HCT116 (cell line): ENCODE data around the gene GHDC. TPM values are rescaled to one million over a fixed set of nuclear protein-coding genes. Genes with fewer than 3 reads are reported as not detected.

Experiments used
- ATAC-seq: fragments of 200-7000 bp; cut with Tn5 transposase; 2 replicates; pipeline ENCODE4 v1.9.1; 2020; ENCODE audit warnings: mild to moderate bottlenecking, moderate library complexity
- BruUV-seq: library from RNA; stranded (reverse); fragments of 400-500 nt; replicated peaks from 2 replicates; lab custom pipeline; 2021; lab: Mats Ljungman, UMichigan
- CTCF ChIA-PET: fragments of 300-600 bp; sonication (Branson Sonifier 250); formaldehyde crosslinking; loops from one replicate; lab custom pipeline; 2021; ENCODE audit warnings: antibody characterized with exemption; lab: Charles Lee
- POLR2A ChIA-PET: fragments of 300-600, 350-600 bp; sonication (Branson Sonifier 250); formaldehyde crosslinking; loops from one replicate; lab custom pipeline; 2021; ENCODE audit warnings: antibody characterized with exemption; lab: Charles Lee
- RAD21 ChIA-PET, 2 experiments: fragments of 300-600 bp; sonication (Branson Sonifier 250); formaldehyde crosslinking; loops; one replicate each; lab custom pipeline; 2023; ENCODE audit warnings: low total read pairs in 2 of 2; ENCODE audit not compliant: uncharacterized antibody in 2 of 2, unreplicated experiment in 2 of 2, low non-redundant PET in 1 of 2; lab: Charles Lee
- DNase-seq: peaks from one replicate; pipeline ENCODE4 v3.0.0-alpha.2; 2010; ENCODE audit warnings: low read depth, low spot score
- H2AFZ ChIP-seq: fragments of 200-600 bp; shearing (Covaris generic), sonication (generic); 2 replicates; pipeline ENCODE4 v1.6.1; 2017; ENCODE audit warnings: low read depth, mixed run types, mixed read lengths, antibody characterized with exemption, low read length; ENCODE audit not compliant: poor library complexity, severe bottlenecking
- H3K27ac ChIP-seq: 2 replicates; pipeline ENCODE4 v1.5.1; 2012; ENCODE audit warnings: low read depth, low read length
- H3K27me3 ChIP-seq: fragments of 200-600 bp; sonication (generic); 2 replicates; pipeline ENCODE4 v1.6.1; 2016; ENCODE audit warnings: mixed run types, low read length, mixed read lengths; ENCODE audit not compliant: insufficient read depth
- H3K36me3 ChIP-seq, 2 experiments: fragments of 200-500 bp in 1 of 2; fragments of 200-600 bp in 1 of 2; sonication (Bioruptor generic) in 1 of 2; sonication (generic) in 1 of 2; 2 replicates each; pipeline versions ENCODE4 v1.5.1 to v1.6.1; 2014 to 2016; ENCODE audit warnings: low read length in 2 of 2, inconsistent platforms in 1 of 2, mixed read lengths in 1 of 2, mixed run types in 1 of 2; ENCODE audit not compliant: insufficient read depth in 2 of 2, control insufficient read depth in 1 of 2
- H3K4me1 ChIP-seq, 2 experiments: fragments of 200-600 bp in 1 of 2; sonication (generic) in 1 of 2; 2 replicates each; pipeline versions ENCODE4 v1.5.1 to v1.6.1; 2012 to 2017; ENCODE audit warnings: low read length in 2 of 2, inconsistent platforms in 1 of 2, mild to moderate bottlenecking in 1 of 2, mixed read lengths in 1 of 2, mixed run types in 1 of 2, moderate library complexity in 1 of 2; ENCODE audit not compliant: insufficient read depth in 2 of 2, control insufficient read depth in 1 of 2
- H3K4me2 ChIP-seq: fragments of 200-600 bp; sonication (generic); 2 replicates; pipeline ENCODE4 v1.6.1; 2017; ENCODE audit warnings: mixed run types, low read length, mixed read lengths
- H3K4me3 ChIP-seq, 2 experiments: fragments of 200-600 bp in 1 of 2; sonication (generic) in 1 of 2; replicated peaks in 1 of 2; 2 replicates each; pipeline ENCODE4 v1.5.1; 2011 to 2016; ENCODE audit warnings: low read length in 2 of 2, control low read depth in 1 of 2, low read depth in 1 of 2, mild to moderate bottlenecking in 1 of 2, mixed read lengths in 1 of 2, mixed run types in 1 of 2
- H3K79me2 ChIP-seq: fragments of 200-600 bp; sonication (generic); 2 replicates; pipeline ENCODE4 v1.6.1; 2017; ENCODE audit warnings: mild to moderate bottlenecking, mixed run types, low read length, moderate library complexity, mixed read lengths; ENCODE audit not compliant: insufficient read depth
- H3K9ac ChIP-seq: fragments of 200-600 bp; sonication (generic); 2 replicates; pipeline ENCODE4 v1.6.1; 2016; ENCODE audit warnings: low read length, mixed read lengths
- H3K9me2 ChIP-seq: fragments of 200-600 bp; sonication (generic), shearing (Covaris generic); 2 replicates; pipeline ENCODE4 v1.6.1; 2017; ENCODE audit warnings: mixed run types, mild to moderate bottlenecking, moderate library complexity; ENCODE audit not compliant: insufficient read depth
- H3K9me3 ChIP-seq, 2 experiments: fragments of 200-500 bp in 1 of 2; fragments of 200-600 bp in 1 of 2; sonication (Bioruptor generic) in 1 of 2; sonication (generic) in 1 of 2; 2 replicates each; pipeline ENCODE4 v1.6.1; 2014 to 2017; ENCODE audit warnings: low read length in 2 of 2, mixed read lengths in 2 of 2, inconsistent platforms in 1 of 2, low read depth in 1 of 2, mild to moderate bottlenecking in 1 of 2, mixed run types in 1 of 2, moderate library complexity in 1 of 2; ENCODE audit not compliant: control insufficient read depth in 1 of 2, insufficient read depth in 1 of 2
- H4K20me1 ChIP-seq: fragments of 200-600 bp; sonication (generic), shearing (Covaris generic); 2 replicates; pipeline ENCODE4 v1.6.1; 2017; ENCODE audit warnings: mixed run types, mild to moderate bottlenecking, moderate library complexity; ENCODE audit not compliant: insufficient read depth
- CBX3 ChIP-seq: IDR thresholded peaks from 2 replicates; pipeline ENCODE4 v1.6.1; 2012; ENCODE audit warnings: low read depth
- CEBPB ChIP-seq: IDR thresholded peaks from 2 replicates; pipeline ENCODE4 v1.6.1; 2012; ENCODE audit warnings: low read depth
- CTCF ChIP-seq, 3 experiments: fragments of 200-600 bp in 1 of 3; sonication (generic) in 1 of 3; IDR thresholded peaks in 2 of 3; conservative IDR thresholded peaks in 1 of 3; 2 replicates each; pipeline ENCODE4 v1.5.1; 2012 to 2017; ENCODE audit warnings: low read depth in 2 of 3, low read length in 2 of 3, antibody characterized with exemption in 1 of 3, borderline replicate concordance in 1 of 3, control low read depth in 1 of 3, mild to moderate bottlenecking in 1 of 3, mixed read lengths in 1 of 3, mixed run types in 1 of 3, moderate library complexity in 1 of 3; ENCODE audit not compliant: insufficient read depth in 1 of 3
- EGR1 ChIP-seq: IDR thresholded peaks from 2 replicates; pipeline ENCODE4 v1.6.1; 2012; ENCODE audit warnings: low read depth
- EZH2 ChIP-seq: fragments of 200-600 bp; sonication (generic); IDR thresholded peaks from 2 replicates; pipeline ENCODE4 v1.6.1; 2017; ENCODE audit warnings: antibody characterized with exemption, mixed run types
- FOSL1 ChIP-seq: IDR thresholded peaks from 2 replicates; pipeline ENCODE4 v1.6.1; 2012; ENCODE audit warnings: low read depth
- JUND ChIP-seq: IDR thresholded peaks from 2 replicates; pipeline ENCODE4 v1.6.1; 2012
- POLR2A ChIP-seq: IDR thresholded peaks from 2 replicates; pipeline ENCODE4 v1.7.0; 2011; ENCODE audit warnings: borderline replicate concordance; ENCODE audit not compliant: insufficient read depth, insufficient read length; ENCODE audit errors: extremely low read depth
- POLR2AphosphoS5 ChIP-seq: IDR thresholded peaks from 2 replicates; pipeline ENCODE4 v1.6.1; 2011; ENCODE audit warnings: mild to moderate bottlenecking, low read depth, low read length, moderate library complexity
- REST ChIP-seq: IDR thresholded peaks from 2 replicates; pipeline ENCODE4 v1.6.1; 2012; ENCODE audit warnings: low read depth
- SIN3A ChIP-seq: IDR thresholded peaks from 2 replicates; pipeline ENCODE4 v1.6.1; 2012; ENCODE audit warnings: low read depth
- SP1 ChIP-seq: IDR thresholded peaks from 2 replicates; pipeline ENCODE4 v1.6.1; 2012; ENCODE audit warnings: low read depth
- TCF7L2 ChIP-seq: IDR thresholded peaks from 2 replicates; pipeline ENCODE4 v1.7.0; 2011; ENCODE audit warnings: borderline replicate concordance, inconsistent platforms; ENCODE audit not compliant: insufficient read depth, insufficient read length; ENCODE audit errors: extremely low read depth
- YY1 ChIP-seq: IDR thresholded peaks from 2 replicates; pipeline ENCODE4 v1.6.1; 2011; ENCODE audit warnings: low read length, low read depth, moderate library complexity, mild to moderate bottlenecking; ENCODE audit not compliant: insufficient replicate concordance; ENCODE audit errors: extremely low read depth
- ZBTB33 ChIP-seq: IDR thresholded peaks from 2 replicates; pipeline ENCODE4 v1.6.1; 2011; ENCODE audit warnings: mild to moderate bottlenecking, low read length, moderate library complexity; ENCODE audit not compliant: insufficient replicate concordance; ENCODE audit errors: extremely low read depth
- ZFX ChIP-seq: fragments of 450-650 bp; IDR thresholded peaks from 2 replicates; pipeline ENCODE4 v1.6.1; 2017
- ZNF274 ChIP-seq: fragments of 200-500 bp; sonication (Bioruptor generic); IDR thresholded peaks from 2 replicates; pipeline ENCODE4 v1.6.1; 2014; ENCODE audit warnings: mild to moderate bottlenecking, low read depth, low read length, inconsistent platforms
- intact Hi-C: fragments of 100-400 bp; cut with micrococcal nuclease; formaldehyde crosslinking; loops from 2 replicates; pipeline ENCODE4 v1.10.0; 2022
- total RNA-seq: library from RNA; stranded (reverse); gene quantifications from one replicate; pipeline ENCODE4 v1.2.1, GENCODE V29; 2021; ENCODE audit not compliant: unreplicated experiment
- TF ChIP-seq, protein P1 (sequence below): IDR thresholded peaks from 2 replicates; pipeline ENCODE4 v1.6.1; 2012

GHDC gene
- total RNA-seq, 1 experiment from 2014 or later, result 13.2 TPM

DNA sequence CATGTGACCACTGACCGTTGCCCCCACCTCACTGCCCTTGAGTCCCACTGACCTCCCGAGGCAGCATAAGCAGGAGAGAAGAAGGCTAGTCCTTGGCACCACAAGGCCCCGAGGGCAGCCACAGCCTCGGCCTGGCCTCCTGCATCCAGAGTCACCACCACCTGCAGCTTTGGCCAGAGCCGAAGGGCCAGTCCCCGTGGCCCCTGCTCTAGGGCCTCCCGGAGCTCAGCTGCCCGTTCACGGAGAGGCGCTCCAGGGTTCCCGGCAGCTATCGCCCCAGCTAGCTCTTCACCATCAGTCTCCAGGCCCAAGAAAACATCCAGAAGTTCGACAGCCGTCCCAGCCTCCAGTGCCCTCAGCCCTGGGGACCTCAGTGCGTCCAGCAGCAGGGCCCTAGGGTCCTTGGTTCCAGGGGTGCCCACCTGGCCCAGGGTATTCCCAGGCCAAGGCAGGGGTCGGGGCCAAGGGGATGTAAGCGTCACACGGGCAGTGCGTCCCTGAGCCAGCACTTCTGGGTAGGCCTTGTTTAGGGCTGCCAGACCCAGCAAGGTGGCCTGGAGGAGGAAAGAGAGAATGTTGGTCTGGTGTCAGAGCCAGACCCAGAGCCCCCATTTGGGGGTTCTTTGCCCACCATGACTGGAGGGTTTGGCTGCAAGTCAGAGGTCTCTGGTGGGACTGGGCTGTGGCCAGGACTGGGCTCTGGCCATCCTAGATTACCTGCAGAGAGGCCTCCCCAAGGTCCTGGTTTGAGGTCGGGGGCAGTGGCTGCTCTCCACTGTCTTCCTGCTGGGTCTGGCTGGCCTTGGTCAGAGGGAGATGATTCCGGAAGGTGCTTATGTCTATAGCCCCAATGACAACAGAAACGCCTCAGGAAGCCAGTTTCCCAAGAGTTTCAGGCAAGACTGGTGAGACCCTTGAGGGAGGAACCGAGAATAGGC is 1.8 kb downstream of the GHDC start:
- no peak for DNase-seq
- CTCF ChIA-PET, result no interaction called here
- no peak overlapping the region for H2AFZ ChIP-seq
- H3K27ac ChIP-seq, result peak overlapping the region; percentile 10; the same call in 1 of the 2 replicates
- no peaks in the 10 kb centered on the region for H3K79me2 ChIP-seq
- RAD21 ChIA-PET, result no interaction called here
- H3K9me2 ChIP-seq, result no peaks in the 10 kb centered on the region
- H3K9ac ChIP-seq, result no peak overlapping the region
- H4K20me1 ChIP-seq, result no peaks in the 10 kb centered on the region
- no TSS peak for BruUV-seq
- 0 out of 4 replicates have a peak overlapping the region, but pooled peaks of 1 of the 2 experiments have one; percentile 73 for H3K4me3 ChIP-seq
- H3K9me3 ChIP-seq, result no peaks in the 10 kb centered on the region
- ATAC-seq, result no peak
- POLR2A ChIA-PET, result no interaction called here
- TF ChIP-seq REST, result no peak
- no peak for TF ChIP-seq EGR1
- no peak for TF ChIP-seq EZH2
- TF ChIP-seq, protein P1, sequence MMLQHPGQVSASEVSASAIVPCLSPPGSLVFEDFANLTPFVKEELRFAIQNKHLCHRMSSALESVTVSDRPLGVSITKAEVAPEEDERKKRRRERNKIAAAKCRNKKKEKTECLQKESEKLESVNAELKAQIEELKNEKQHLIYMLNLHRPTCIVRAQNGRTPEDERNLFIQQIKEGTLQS, result no peak
- TF ChIP-seq POLR2A, result no peak
- no peak for TF ChIP-seq CBX3
- no peak for TF ChIP-seq POLR2AphosphoS5
- no peak for TF ChIP-seq SIN3A
- no peak for TF ChIP-seq TCF7L2
- no peak for TF ChIP-seq ZNF274
- TF ChIP-seq SP1, result no peak
- TF ChIP-seq ZFX, result no peak
- TF ChIP-seq ZBTB33, result no peak
- no peak for TF ChIP-seq FOSL1
- no peak for TF ChIP-seq CTCF (IDR thresholded peaks at IDR 0.05 in 2 of 3, conservative IDR thresholded peaks at IDR 0.05 in 1 of 3; ENCODE audit: borderline replicate concordance in 1 of 3, insufficient read depth in 1 of 3, low read depth in 2 of 3, low read length in 2 of 3)
- TF ChIP-seq CEBPB, result no peak
- TF ChIP-seq JUND, result no peak
- TF ChIP-seq YY1, result no peak
- peak overlapping the region; percentile 91 for H3K4me2 ChIP-seq
- intact Hi-C loops, result no loop called here
- H3K4me1 ChIP-seq, result peaks cover 8 to 15% of the 10 kb centered on the region in 2 experiments; a peak in 3 of 4 replicates
- H3K36me3 ChIP-seq, result no peaks in the 10 kb centered on the region
- H3K27me3 ChIP-seq, result no peaks in the 10 kb centered on the region
